ENCODE data around the gene LDHA. TPM values are rescaled to one million over a fixed set of nuclear protein-coding genes. Genes with fewer than 3 reads are reported as not detected.

Gene LDHA
- total RNA-seq, 2 donors from 2014 or later = 94.6 to 147 TPM

DNA sequence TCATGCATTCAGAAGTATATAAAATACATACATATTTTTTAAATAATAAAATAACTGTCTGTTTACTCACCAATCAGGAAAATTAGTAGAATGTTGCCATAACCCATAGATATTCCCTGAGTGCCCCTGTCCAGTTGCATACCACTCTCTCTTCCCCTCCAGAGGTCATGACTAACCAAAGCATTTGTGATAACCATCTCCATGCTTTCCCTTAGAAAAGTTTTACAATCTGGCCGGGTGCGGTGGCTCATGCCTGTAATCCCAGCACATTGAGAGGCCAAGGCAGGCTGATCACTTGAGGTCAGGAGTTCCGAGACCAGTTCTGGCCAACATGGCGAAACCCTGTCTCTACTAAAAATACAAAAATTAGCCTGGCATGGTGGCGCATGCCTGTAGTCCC lies 33.2 kb upstream of the LDHA start:
- intact Hi-C loops (cut with DNase I) = no loop called here
- ATAC-seq (no peak), DNase-seq (no peak)
- Histone ChIP-seq H3K36me3 (replicated peaks in 1 of 2; ENCODE audit: insufficient read depth in 1 of 2, low read depth in 2 of 2) (peaks cover 9 to 44% of the 10 kb centered on the region in 2 donors), H3K4me1 (no peaks in the 10 kb centered on the region), H3K4me3 (no peak overlapping the region), H3K9me3 (no peaks in the 10 kb centered on the region), H3K27me3 (no peaks in the 10 kb centered on the region), H3K27ac (no peak overlapping the region)
- TF ChIP-seq POLR2A (IDR thresholded peaks at IDR 0.05) = no peak
- TF ChIP-seq CTCF (IDR thresholded peaks at IDR 0.05) = no peak
- 94% methylated on average over 5 of the region's 5 CpGs for whole genome bisulfite sequencing, 2 donors

DNA sequence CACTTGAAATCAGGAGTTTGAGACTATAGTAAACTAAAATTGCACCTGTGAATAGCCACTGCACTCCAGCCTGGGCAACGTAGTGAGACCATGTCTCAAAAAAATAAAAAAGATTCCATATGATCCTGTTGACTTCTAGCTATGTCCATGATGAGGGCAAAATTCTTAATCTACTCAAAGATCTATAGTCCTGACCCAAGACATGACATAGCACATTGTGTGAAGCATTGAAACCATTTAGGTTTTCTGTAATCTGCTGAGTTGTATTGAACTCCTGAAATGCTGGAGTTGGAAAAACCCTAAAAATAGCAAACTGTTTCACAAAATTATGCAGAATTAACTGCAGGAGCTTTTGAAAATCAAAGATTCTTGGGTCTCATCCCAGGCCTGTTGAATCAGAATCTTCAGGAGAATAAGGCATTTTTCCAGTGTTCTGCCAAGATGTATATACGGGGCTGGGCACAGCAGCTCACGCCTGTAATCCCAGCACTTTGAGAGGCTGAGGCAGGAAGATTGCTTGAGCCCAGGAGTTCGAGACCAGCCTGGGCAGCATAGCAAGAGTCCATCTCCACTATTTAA lies 29.8 kb upstream of the LDHA start:
- 93 to 97% methylated on average over 4 of the region's 4 CpGs for WGBS, 2 donors

GRCh38 chr11:18365741-18366140 lies 28.6 kb upstream of the LDHA start:
- 87 to 93% methylated on average over 4 of the region's 4 CpGs for WGBS, 2 donors

More for the DNA sequence above, 29.8 kb upstream of the LDHA start:
- Histone ChIP-seq H3K27me3 (no peaks in the 10 kb centered on the region), H3K36me3 (replicated peaks in 1 of 2; ENCODE audit: insufficient read depth in 1 of 2, low read depth in 2 of 2) (peaks cover 10 to 39% of the 10 kb centered on the region in 2 donors), H3K4me1 (no peaks in the 10 kb centered on the region), H3K27ac (no peak overlapping the region), H3K9me3 (no peaks in the 10 kb centered on the region), H3K4me3 (no peak overlapping the region)
- ATAC-seq (no peak), DNase-seq (no peak)
- intact Hi-C loops (cut with DNase I) = no loop called here
- TF ChIP-seq CTCF (IDR thresholded peaks at IDR 0.05) = no peak
- TF ChIP-seq POLR2A (IDR thresholded peaks at IDR 0.05) = no peak

DNA sequence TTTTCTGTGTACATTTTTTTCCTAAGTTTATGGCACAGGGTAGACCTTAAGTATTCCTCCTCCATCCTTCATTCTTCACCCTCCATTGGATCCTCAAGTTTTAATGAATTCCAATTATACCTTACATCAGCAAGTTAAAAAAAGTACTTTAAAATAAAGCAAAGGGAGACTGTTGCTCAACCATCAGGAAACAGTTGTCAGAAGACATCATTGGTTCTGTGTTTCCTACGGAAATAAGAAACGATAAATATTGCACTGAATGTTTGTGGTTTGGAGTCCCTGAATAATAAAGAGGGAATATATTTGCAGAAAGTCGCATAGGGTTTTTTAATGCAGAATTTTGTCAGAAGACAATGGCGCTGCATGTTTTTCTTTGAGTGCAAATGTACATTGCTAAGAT lies 28.1 kb upstream of the LDHA start:
- Histone ChIP-seq H3K27ac (no peak overlapping the region), H3K4me1 (no peaks in the 10 kb centered on the region), H3K36me3 (replicated peaks in 1 of 2; ENCODE audit: insufficient read depth in 1 of 2, low read depth in 2 of 2) (peaks cover 10 to 31% of the 10 kb centered on the region in 2 donors), H3K4me3 (no peak overlapping the region), H3K9me3 (no peaks in the 10 kb centered on the region), H3K27me3 (no peaks in the 10 kb centered on the region)
- ATAC-seq (no peak), DNase-seq (no peak)
- 71 to 91% methylated on average over 4 of the region's 4 CpGs for WGBS, 2 donors
- intact Hi-C loops (cut with DNase I) = no loop called here
- TF ChIP-seq POLR2A (IDR thresholded peaks at IDR 0.05) (no peak), CTCF (IDR thresholded peaks at IDR 0.05) (no peak)

More at GRCh38 chr11:18365741-18366140, 28.6 kb upstream of the LDHA start:
- intact Hi-C loops (cut with DNase I) = no loop called here
- DNase-seq (no peak), ATAC-seq (no peak)
- TF ChIP-seq CTCF (IDR thresholded peaks at IDR 0.05) (no peak), POLR2A (IDR thresholded peaks at IDR 0.05) (no peak)
- Histone ChIP-seq H3K4me3 (no peak overlapping the region), H3K9me3 (no peaks in the 10 kb centered on the region), H3K4me1 (no peaks in the 10 kb centered on the region), H3K27me3 (no peaks in the 10 kb centered on the region), H3K36me3 (replicated peaks in 1 of 2; ENCODE audit: insufficient read depth in 1 of 2, low read depth in 2 of 2) (peaks cover 10 to 33% of the 10 kb centered on the region in 2 donors), H3K27ac (no peak overlapping the region)

DNA sequence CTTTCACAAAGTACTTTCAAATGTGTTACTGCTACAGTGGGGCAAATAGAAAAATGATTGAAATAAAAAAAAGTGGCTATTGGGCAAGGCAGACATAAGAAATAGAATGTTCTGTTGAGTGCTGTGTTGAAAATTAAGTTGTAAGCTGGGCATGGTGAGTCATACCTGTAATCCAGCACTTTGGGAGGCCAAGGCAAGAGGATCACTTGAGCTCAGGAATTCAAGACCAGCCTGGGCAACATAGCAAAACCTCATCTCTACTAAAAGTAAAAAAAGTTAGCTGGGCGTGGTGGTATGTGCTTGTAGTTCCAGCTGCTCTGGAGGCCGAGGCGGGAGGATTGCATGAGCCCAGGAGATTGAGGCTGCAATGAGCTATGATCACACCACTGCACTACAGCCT lies 26.9 kb upstream of the LDHA start:
- Histone ChIP-seq H3K4me3 (no peak overlapping the region), H3K36me3 (replicated peaks in 1 of 2; ENCODE audit: insufficient read depth in 1 of 2, low read depth in 2 of 2) (peaks cover 10 to 23% of the 10 kb centered on the region in 2 donors), H3K27me3 (no peaks in the 10 kb centered on the region), H3K9me3 (no peaks in the 10 kb centered on the region), H3K4me1 (no peaks in the 10 kb centered on the region), H3K27ac (no peak overlapping the region)
- intact Hi-C loops (cut with DNase I) = no loop called here
- no peak for ATAC-seq
- no peak for TF ChIP-seq CTCF (IDR thresholded peaks at IDR 0.05)
- no peak for TF ChIP-seq POLR2A (IDR thresholded peaks at IDR 0.05)
- 84 to 96% methylated on average over 3 of the region's 3 CpGs for WGBS, 2 donors
- DNase-seq = no peak

Data from body of pancreas (tissue), 4 donors.